ENCODE data around the gene TMEM235. TPM values are rescaled to one million over a fixed set of nuclear protein-coding genes. Genes with fewer than 3 reads are reported as not detected.

Gene TMEM235
- total and polyA plus RNA-seq, 9 of the 15 experiments (the other 6 are each of a cell fraction or from before 2014, with no cell fraction given), result not detected

DNA sequence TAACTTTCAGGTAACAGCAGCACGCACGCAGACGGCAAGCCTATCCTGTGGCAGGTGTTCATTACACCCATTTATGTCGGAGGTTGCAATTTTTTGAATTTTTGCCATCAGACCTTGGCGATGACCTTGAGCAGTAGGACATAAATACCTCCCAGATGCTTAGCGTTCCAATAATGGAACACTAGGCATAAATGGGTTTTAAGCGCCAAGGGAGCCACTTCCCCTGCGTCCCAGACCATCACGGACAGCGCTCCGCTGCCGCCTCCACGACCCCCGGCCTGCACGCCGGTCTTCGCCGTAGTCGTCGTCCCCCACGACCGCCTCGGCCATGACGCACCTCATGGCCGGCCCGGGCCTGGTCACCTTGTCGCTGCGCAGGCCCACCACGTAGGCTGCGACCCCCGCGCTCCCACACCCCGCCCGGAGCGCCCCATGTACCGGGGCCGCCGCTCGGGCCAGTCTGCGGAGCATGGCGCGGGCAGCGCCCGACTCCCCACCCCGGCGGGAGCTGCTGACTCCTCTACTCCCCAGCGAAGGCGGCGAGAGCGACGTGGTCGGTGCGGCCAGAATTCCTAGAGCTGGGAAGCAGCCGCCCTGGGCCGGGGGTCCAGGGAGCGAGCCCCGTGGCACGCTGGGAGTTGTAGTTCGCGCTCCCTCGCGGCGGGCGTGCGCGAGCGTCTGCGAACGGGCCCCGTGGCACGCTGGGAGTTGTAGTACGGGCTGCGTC, 22.7 kb downstream of the TMEM235 start (continued):
- TF ChIP-seq, protein P1, sequence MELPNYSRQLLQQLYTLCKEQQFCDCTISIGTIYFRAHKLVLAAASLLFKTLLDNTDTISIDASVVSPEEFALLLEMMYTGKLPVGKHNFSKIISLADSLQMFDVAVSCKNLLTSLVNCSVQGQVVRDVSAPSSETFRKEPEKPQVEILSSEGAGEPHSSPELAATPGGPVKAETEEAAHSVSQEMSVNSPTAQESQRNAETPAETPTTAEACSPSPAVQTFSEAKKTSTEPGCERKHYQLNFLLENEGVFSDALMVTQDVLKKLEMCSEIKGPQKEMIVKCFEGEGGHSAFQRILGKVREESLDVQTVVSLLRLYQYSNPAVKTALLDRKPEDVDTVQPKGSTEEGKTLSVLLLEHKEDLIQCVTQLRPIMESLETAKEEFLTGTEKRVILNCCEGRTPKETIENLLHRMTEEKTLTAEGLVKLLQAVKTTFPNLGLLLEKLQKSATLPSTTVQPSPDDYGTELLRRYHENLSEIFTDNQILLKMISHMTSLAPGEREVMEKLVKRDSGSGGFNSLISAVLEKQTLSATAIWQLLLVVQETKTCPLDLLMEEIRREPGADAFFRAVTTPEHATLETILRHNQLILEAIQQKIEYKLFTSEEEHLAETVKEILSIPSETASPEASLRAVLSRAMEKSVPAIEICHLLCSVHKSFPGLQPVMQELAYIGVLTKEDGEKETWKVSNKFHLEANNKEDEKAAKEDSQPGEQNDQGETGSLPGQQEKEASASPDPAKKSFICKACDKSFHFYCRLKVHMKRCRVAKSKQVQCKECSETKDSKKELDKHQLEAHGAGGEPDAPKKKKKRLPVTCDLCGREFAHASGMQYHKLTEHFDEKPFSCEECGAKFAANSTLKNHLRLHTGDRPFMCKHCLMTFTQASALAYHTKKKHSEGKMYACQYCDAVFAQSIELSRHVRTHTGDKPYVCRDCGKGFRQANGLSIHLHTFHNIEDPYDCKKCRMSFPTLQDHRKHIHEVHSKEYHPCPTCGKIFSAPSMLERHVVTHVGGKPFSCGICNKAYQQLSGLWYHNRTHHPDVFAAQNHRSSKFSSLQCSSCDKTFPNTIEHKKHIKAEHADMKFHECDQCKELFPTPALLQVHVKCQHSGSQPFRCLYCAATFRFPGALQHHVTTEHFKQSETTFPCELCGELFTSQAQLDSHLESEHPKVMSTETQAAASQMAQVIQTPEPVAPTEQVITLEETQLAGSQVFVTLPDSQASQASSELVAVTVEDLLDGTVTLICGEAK (IDR thresholded peaks at IDR 0.05), result peak; percentile 56
- TF ChIP-seq, protein P1 (CRISPR knock-in tag; IDR thresholded peaks at IDR 0.05), result no peak
- TF ChIP-seq SNIP1 (IDR thresholded peaks at IDR 0.05; ENCODE audit: low read depth), result peak; percentile 90; the same call in 1 of the 2 replicates
- TF ChIP-seq, protein P2, sequence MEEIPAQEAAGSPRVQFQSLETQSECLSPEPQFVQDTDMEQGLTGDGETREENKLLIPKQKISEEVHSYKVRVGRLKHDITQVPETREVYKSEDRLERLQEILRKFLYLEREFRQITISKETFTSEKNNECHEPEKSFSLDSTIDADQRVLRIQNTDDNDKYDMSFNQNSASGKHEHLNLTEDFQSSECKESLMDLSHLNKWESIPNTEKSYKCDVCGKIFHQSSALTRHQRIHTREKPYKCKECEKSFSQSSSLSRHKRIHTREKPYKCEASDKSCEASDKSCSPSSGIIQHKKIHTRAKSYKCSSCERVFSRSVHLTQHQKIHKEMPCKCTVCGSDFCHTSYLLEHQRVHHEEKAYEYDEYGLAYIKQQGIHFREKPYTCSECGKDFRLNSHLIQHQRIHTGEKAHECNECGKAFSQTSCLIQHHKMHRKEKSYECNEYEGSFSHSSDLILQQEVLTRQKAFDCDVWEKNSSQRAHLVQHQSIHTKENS (CRISPR knock-in tag; IDR thresholded peaks at IDR 0.05), result no peak
- TF ChIP-seq MXI1 (IDR thresholded peaks at IDR 0.05; ENCODE audit: low read depth, low read length), result no peak
- TF ChIP-seq ZNF644 (tag; IDR thresholded peaks at IDR 0.05; ENCODE audit: low read depth), result no peak
- TF ChIP-seq ZNF311 (CRISPR knock-in tag; IDR thresholded peaks at IDR 0.05), result 0 out of 2 replicates have a peak, but pooled peaks have one; percentile 41
- no peak for TF ChIP-seq DMBX1 (CRISPR knock-in tag; IDR thresholded peaks at IDR 0.05; ENCODE audit: borderline replicate concordance)
- TF ChIP-seq RAD21 (CRISPR knock-in tag; conservative IDR thresholded peaks at IDR 0.05 in 1 of 2, IDR thresholded peaks at IDR 0.05 in 1 of 2), result no peak
- peak; percentile 2 for TF ChIP-seq ZFP36 (IDR thresholded peaks at IDR 0.05; ENCODE audit: low read depth, low read length, partially characterized antibody)
- 0 out of 2 replicates have a peak, but pooled peaks have one; percentile 3 for TF ChIP-seq BCOR (IDR thresholded peaks at IDR 0.05)
- no peak for TF ChIP-seq NR4A1 (CRISPR knock-in tag; IDR thresholded peaks at IDR 0.05)
- 0 out of 2 replicates have a peak, but pooled peaks have one; percentile 42 for TF ChIP-seq NR4A1 (tag; IDR thresholded peaks at IDR 0.05)
- no peak for TF ChIP-seq PTRF (tag; IDR thresholded peaks at IDR 0.05)
- TF ChIP-seq, protein P3, sequence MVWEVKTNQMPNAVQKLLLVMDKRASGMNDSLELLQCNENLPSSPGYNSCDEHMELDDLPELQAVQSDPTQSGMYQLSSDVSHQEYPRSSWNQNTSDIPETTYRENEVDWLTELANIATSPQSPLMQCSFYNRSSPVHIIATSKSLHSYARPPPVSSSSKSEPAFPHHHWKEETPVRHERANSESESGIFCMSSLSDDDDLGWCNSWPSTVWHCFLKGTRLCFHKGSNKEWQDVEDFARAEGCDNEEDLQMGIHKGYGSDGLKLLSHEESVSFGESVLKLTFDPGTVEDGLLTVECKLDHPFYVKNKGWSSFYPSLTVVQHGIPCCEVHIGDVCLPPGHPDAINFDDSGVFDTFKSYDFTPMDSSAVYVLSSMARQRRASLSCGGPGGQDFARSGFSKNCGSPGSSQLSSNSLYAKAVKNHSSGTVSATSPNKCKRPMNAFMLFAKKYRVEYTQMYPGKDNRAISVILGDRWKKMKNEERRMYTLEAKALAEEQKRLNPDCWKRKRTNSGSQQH (CRISPR knock-in tag; IDR thresholded peaks at IDR 0.05), result no peak
- TF ChIP-seq FIP1L1 (IDR thresholded peaks at IDR 0.05; ENCODE audit: low read depth, low read length, poor library complexity, severe bottlenecking), result peak; percentile 76
